A673 (cell line): Measurements from ENCODE around the gene USHBP1. TPM values are rescaled to one million over a fixed set of nuclear protein-coding genes. Genes with fewer than 3 reads are reported as not detected.

ENCODE experiments used
- BruUV-seq: library from RNA; stranded (reverse); fragments of 400-500 nt; replicated peaks from 2 replicates; lab custom pipeline; 2021; lab: Mats Ljungman, UMichigan
- CTCF ChIA-PET: fragments of 300-600 bp; sonication (Branson Sonifier 250); formaldehyde crosslinking; loops from one replicate; lab custom pipeline; 2022; ENCODE audit warnings: antibody characterized with exemption; lab: Charles Lee
- POLR2A ChIA-PET: fragments of 300-600 bp; sonication (Branson Sonifier 250); formaldehyde crosslinking; loops from one replicate; lab custom pipeline; 2022; ENCODE audit warnings: antibody characterized with exemption; ENCODE audit not compliant: low non-redundant PET; lab: Charles Lee
- DNase-seq: peaks from one replicate; pipeline ENCODE4 v3.0.0-alpha.2; 2015; ENCODE audit warnings: low spot score
- H3K27ac ChIP-seq: fragments of 200-600 bp; sonication (generic); 2 replicates; pipeline ENCODE4 v1.5.1; 2016; ENCODE audit warnings: mixed run types, low read depth, mild to moderate bottlenecking, mixed read lengths, antibody characterized with exemption, low read length; ENCODE audit not compliant: poor library complexity, severe bottlenecking
- H3K27me3 ChIP-seq: fragments of 200-600 bp; sonication (generic); replicated peaks from 2 replicates; pipeline ENCODE4 v1.6.1; 2017; ENCODE audit warnings: mixed run types, low read depth, mild to moderate bottlenecking, mixed read lengths, antibody characterized with exemption, low read length; ENCODE audit not compliant: insufficient read depth, poor library complexity
- H3K36me3 ChIP-seq: fragments of 200-600 bp; sonication (generic); 2 replicates; pipeline ENCODE4 v1.6.1; 2016; ENCODE audit warnings: mixed run types, mild to moderate bottlenecking, mixed read lengths, antibody characterized with exemption, low read length; ENCODE audit not compliant: insufficient read depth, poor library complexity, severe bottlenecking
- H3K4me1 ChIP-seq: fragments of 200-600 bp; sonication (generic); 2 replicates; pipeline ENCODE4 v1.6.1; 2017; ENCODE audit warnings: mixed run types, mild to moderate bottlenecking, mixed read lengths, antibody characterized with exemption, low read length; ENCODE audit not compliant: insufficient read depth, poor library complexity, severe bottlenecking
- H3K4me3 ChIP-seq: fragments of 200-600 bp; sonication (generic); 2 replicates; pipeline ENCODE4 v1.5.1; 2016; ENCODE audit warnings: low read depth, mixed run types, mild to moderate bottlenecking, mixed read lengths, low read length; ENCODE audit not compliant: poor library complexity, severe bottlenecking
- H3K9me3 ChIP-seq: fragments of 200-600 bp; sonication (generic); 2 replicates; pipeline ENCODE4 v1.6.1; 2016; ENCODE audit warnings: mixed run types, low read depth, mild to moderate bottlenecking, mixed read lengths, antibody characterized with exemption, low read length; ENCODE audit not compliant: poor library complexity, severe bottlenecking
- CTCF ChIP-seq: fragments of 300-800, 200-600 bp; sonication (generic); conservative IDR thresholded peaks from 2 replicates; pipeline ENCODE4 v1.5.1; 2017; ENCODE audit warnings: low read depth, mild to moderate bottlenecking, antibody characterized with exemption, low read length, moderate library complexity, mixed read lengths
- EZH2 ChIP-seq: fragments of 200-600 bp; sonication (generic); IDR thresholded peaks from 2 replicates; pipeline ENCODE4 v1.6.1; 2017; ENCODE audit warnings: borderline replicate concordance, low read depth, mild to moderate bottlenecking, mixed read lengths, antibody characterized with exemption, low read length; ENCODE audit not compliant: poor library complexity, severe bottlenecking
- intact Hi-C: fragments of 100-400 bp; cut with micrococcal nuclease; formaldehyde crosslinking; loops from one replicate; pipeline ENCODE4 v1.10.0; 2022; ENCODE audit not compliant: unreplicated experiment
- total RNA-seq: library from RNA; stranded (reverse); gene quantifications from 2 replicates; pipeline ENCODE4 v1.2.3, GENCODE V29; 2021

Gene USHBP1
- total RNA-seq, 1 experiment from 2014 or later: not detected

GRCh38 chr19:17214508-17215126 lies 49.9 kb downstream of the USHBP1 start:
- Histone ChIP-seq H3K36me3 (peaks cover 16% of the 10 kb centered on the region), H3K27ac (peak overlapping the region; percentile 96), H3K4me1 (peaks cover 13% of the 10 kb centered on the region), H3K27me3 (no peaks in the 10 kb centered on the region), H3K9me3 (no peaks in the 10 kb centered on the region), H3K4me3 (peak overlapping the region; percentile 66)
- intact Hi-C loops: no loop called here
- no peak for DNase-seq
- ChIA-PET CTCF (no interaction called here), POLR2A (no interaction called here)
- BruUV-seq: TSS peak; percentile 98
- TF ChIP-seq CTCF (no peak), EZH2 (no peak)

GRCh38 chr19:17213334-17213733 lies 51.2 kb downstream of the USHBP1 start:
- intact Hi-C loops: no loop called here
- Histone ChIP-seq H3K4me1 (peaks cover 13% of the 10 kb centered on the region), H3K4me3 (no peak overlapping the region), H3K36me3 (peaks cover 10% of the 10 kb centered on the region), H3K27me3 (no peaks in the 10 kb centered on the region), H3K9me3 (no peaks in the 10 kb centered on the region), H3K27ac (no peak overlapping the region)
- ChIA-PET CTCF (no interaction called here), POLR2A (no interaction called here)
- no TSS peak for BruUV-seq
- TF ChIP-seq CTCF (no peak), EZH2 (no peak)
- DNase-seq: no peak

- H3K36me3 ChIP-seq: no peaks in the 10 kb centered on the region
Observed at GRCh38 chr19:17211547-17212446, 52.7 kb downstream of the USHBP1 start.

More at GRCh38 chr19:17211547-17212446, 52.7 kb downstream of the USHBP1 start:
- TF ChIP-seq CTCF: no peak
- no peak for TF ChIP-seq EZH2
- H3K4me1 ChIP-seq: peaks cover 13% of the 10 kb centered on the region
- no peak overlapping the region for H3K4me3 ChIP-seq
- intact Hi-C loops: no loop called here
- no peaks in the 10 kb centered on the region for H3K27me3 ChIP-seq
- ChIA-PET CTCF (no interaction called here), POLR2A (interaction anchor here (0.8 kb wide), 1 partner anchor 620 kb away, joined by 5 read pairs; no protein-coding TSS in a partner anchor)
- DNase-seq: no peak
- no peak overlapping the region for H3K27ac ChIP-seq
- H3K9me3 ChIP-seq: no peaks in the 10 kb centered on the region
- no TSS peak for BruUV-seq
